ENCODE data around the gene ZDHHC16.

GRCh38 chr10:97435211-97435610, 10.8 kb upstream of the ZDHHC16 start:
- TF ChIP-seq CTCF (IDR thresholded peaks at IDR 0.05), result no peak
- no peak for TF ChIP-seq POLR2A (IDR thresholded peaks at IDR 0.05)
